ENCODE results near the gene AP4S1.

DNA sequence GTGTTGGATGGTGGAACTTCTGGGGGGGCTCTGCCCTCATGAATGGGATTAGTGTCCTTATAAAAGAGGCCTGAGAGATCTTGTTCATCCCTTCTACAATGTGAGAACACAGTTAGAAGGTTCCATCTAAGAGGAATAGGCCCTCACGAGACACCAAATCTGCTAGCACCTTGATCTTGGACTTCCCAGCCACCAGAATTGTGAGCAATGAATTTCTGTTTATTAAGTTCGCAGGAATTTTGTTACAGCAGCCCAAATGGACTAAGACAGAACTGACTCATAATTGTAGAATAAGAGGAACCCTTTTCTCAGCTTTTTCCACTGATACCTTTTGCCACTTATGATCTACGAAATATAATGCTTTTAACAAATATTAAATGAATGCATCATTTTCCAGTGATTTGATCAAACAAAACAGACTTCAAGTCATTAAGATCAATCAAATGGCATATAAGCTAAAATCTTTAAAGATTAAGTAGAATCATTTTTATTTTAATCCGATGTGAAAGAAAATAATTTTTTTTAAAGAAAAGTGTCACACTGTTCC lies 113.9 kb downstream of the AP4S1 start:
- TF ChIP-seq, protein P1, sequence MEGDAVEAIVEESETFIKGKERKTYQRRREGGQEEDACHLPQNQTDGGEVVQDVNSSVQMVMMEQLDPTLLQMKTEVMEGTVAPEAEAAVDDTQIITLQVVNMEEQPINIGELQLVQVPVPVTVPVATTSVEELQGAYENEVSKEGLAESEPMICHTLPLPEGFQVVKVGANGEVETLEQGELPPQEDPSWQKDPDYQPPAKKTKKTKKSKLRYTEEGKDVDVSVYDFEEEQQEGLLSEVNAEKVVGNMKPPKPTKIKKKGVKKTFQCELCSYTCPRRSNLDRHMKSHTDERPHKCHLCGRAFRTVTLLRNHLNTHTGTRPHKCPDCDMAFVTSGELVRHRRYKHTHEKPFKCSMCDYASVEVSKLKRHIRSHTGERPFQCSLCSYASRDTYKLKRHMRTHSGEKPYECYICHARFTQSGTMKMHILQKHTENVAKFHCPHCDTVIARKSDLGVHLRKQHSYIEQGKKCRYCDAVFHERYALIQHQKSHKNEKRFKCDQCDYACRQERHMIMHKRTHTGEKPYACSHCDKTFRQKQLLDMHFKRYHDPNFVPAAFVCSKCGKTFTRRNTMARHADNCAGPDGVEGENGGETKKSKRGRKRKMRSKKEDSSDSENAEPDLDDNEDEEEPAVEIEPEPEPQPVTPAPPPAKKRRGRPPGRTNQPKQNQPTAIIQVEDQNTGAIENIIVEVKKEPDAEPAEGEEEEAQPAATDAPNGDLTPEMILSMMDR (IDR thresholded peaks at IDR 0.05), result no peak
- TF ChIP-seq POLR2A (IDR thresholded peaks at IDR 0.05), result no peak
